Stimulated activated CD8-positive, alpha-beta memory T cell treated with anti-CD3 and anti-CD28 coated beads, Interleukin-7, amount 100 ng/mL, for 48 hours (primary cell): ENCODE measurements around the gene DCAKD.

ENCODE experiments used
- DNase-seq, 2 donors: peaks; one replicate each; pipeline ENCODE4 v3.0.0-alpha.2; 2020; ENCODE audit warnings: low read depth in 1 of 2; ENCODE audit errors: extremely low read depth in 1 of 2

Gene DCAKD

GRCh38 chr17:44977065-44977464 is 74.4 kb downstream of the DCAKD start:
- no peak for DNase-seq

DNA sequence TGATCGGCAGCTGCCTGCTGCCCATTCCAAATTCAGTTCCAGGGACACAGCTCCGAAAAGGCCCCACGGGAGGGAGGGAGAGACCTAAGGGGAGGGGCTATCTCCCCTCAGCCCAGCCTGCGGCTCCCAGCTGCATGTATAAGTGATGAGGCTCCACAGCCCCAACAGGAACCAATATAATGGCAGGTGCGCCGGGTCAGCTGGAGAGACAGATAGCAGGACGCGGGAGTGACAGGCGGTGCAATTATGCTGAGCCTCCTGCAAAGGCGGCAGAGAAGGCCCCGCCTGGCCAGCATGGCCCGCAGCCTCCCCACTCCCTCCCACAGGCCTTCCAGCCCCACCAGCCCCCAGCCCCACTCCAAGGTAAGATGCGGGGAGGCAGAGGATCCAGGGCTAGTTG is 75.2 kb downstream of the DCAKD start:
- DNase-seq: no peak
